Activated B cell treated with CpG ODN at 0.5 μM for 24 hours (primary cell): ENCODE results near the gene THSD7A. TPM values are rescaled to one million over a fixed set of nuclear protein-coding genes. Genes with fewer than 3 reads are reported as not detected.

ENCODE experiments used
- ATAC-seq: fragments of 200-7000 bp; cut with Tn5 transposase; one replicate; pipeline ENCODE4 v1.10.0; 2021; ENCODE audit warnings: low read depth, mild to moderate bottlenecking, moderate library complexity
- CTCF ChIA-PET: fragments of 350-600 bp; sonication (Branson Sonifier 250); formaldehyde crosslinking; loops from one replicate; lab custom pipeline; 2021; ENCODE audit warnings: antibody characterized with exemption; lab: Charles Lee
- POLR2A ChIA-PET: fragments of 350-600 bp; sonication (Branson Sonifier 250); formaldehyde crosslinking; loops from one replicate; lab custom pipeline; 2021; ENCODE audit warnings: antibody characterized with exemption; lab: Charles Lee
- DNase-seq: peaks from one replicate; pipeline ENCODE4 v3.0.0; 2022
- H3K27ac Mint-ChIP-seq: one replicate; pipeline ENCODE4 v1.8.0; 2020; ENCODE audit warnings: mixed read lengths
- H3K27me3 Mint-ChIP-seq: one replicate; pipeline ENCODE4 v1.8.0; 2021; ENCODE audit warnings: mixed read lengths
- H3K36me3 Mint-ChIP-seq: one replicate; pipeline ENCODE4 v1.8.0; 2021; ENCODE audit warnings: low read depth, mixed read lengths
- H3K4me1 Mint-ChIP-seq: one replicate; pipeline ENCODE4 v1.8.0; 2021; ENCODE audit warnings: mixed read lengths
- H3K4me3 Mint-ChIP-seq: one replicate; pipeline ENCODE4 v1.8.0; 2020; ENCODE audit warnings: mild to moderate bottlenecking, mixed read lengths
- H3K9me3 Mint-ChIP-seq: one replicate; pipeline ENCODE4 v1.8.0; 2020; ENCODE audit warnings: mixed read lengths
- CTCF ChIP-seq: fragments of 200-600 bp; IDR thresholded peaks from one replicate; pipeline ENCODE4 v1.8.0; 2022; ENCODE audit warnings: antibody characterized with exemption, mild to moderate bottlenecking
- intact Hi-C: fragments of 100-400 bp; cut with micrococcal nuclease; formaldehyde crosslinking; loops from one replicate; pipeline ENCODE4 v1.15.1; 2024
- total RNA-seq: library from RNA; stranded (reverse); gene quantifications from 2 replicates; pipeline ENCODE4 v1.2.3, GENCODE V29; 2022

The THSD7A gene
- total RNA-seq, 1 donor from 2014 or later, result not detected

DNA sequence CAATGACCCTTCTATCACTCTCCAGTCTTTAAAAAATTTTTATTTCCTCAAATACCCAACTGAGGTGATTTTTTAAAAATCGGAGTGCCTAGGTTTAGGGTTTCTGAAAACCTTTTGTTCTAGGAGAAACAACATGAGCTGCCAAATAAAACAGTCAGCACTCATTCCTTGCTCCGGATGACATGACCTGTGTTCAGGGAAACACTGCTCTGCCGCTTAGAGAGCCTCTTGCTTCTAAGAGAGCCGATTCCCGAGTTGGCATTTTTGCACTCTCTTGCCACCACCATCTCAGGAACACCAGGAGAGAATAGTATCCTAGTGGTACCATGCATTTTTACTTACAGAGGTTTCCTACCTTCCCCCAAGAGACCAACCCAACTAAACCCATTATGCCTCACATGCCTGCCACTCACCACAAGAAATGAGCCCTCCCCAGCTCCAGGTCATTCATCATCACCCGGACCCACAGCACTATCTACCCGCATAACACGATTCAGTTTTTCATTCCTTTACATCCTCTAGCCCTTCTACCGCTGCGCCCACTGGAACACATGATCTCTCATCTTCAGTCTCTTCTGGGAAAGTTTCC is 365.4 kb downstream of the THSD7A start:
- no peaks in the 10 kb centered on the region for H3K9me3 Mint-ChIP-seq
- H3K27me3 Mint-ChIP-seq, result no peaks in the 10 kb centered on the region
- no peaks in the 10 kb centered on the region for H3K4me1 Mint-ChIP-seq
- ChIA-PET POLR2A (no interaction called here), CTCF (no interaction called here)
- no peak for TF ChIP-seq CTCF
- intact Hi-C loops, result no loop called here
- H3K27ac Mint-ChIP-seq, result no peak overlapping the region
- H3K4me3 Mint-ChIP-seq, result no peak overlapping the region
- H3K36me3 Mint-ChIP-seq, result no peaks in the 10 kb centered on the region
- DNase-seq (no peak), ATAC-seq (no peak)

DNA sequence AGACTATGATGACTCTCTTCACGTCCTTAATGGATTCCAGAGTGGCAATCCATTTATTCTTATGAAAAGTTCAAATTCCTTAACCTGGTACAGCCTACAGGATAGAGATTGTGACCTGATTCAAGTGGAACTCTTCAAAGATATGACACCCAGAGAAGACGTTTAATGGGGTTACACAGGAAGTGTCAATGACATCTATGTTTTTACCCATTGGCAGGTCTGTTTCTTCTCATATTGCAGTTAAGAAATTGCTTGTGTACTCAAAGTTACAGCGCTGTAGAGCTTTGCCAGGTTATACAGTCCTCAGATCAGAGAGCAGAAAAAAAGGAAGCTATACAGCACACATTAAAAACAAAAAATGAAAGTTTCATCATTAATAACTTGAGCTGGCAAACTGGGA is 367.4 kb downstream of the THSD7A start:
- intact Hi-C loops, result no loop called here
- no peak for ATAC-seq
- no peaks in the 10 kb centered on the region for H3K27me3 Mint-ChIP-seq

GRCh38 chr7:11461946-11462345 is 370.1 kb downstream of the THSD7A start:
- Mint-ChIP-seq H3K27me3 (no peaks in the 10 kb centered on the region), H3K36me3 (no peaks in the 10 kb centered on the region), H3K9me3 (no peaks in the 10 kb centered on the region), H3K4me1 (no peaks in the 10 kb centered on the region), H3K27ac (no peak overlapping the region), H3K4me3 (no peak overlapping the region)
- intact Hi-C loops, result no loop called here
- no peak for TF ChIP-seq CTCF
- ATAC-seq (no peak), DNase-seq (no peak)
- ChIA-PET CTCF (no interaction called here), POLR2A (no interaction called here)

More for the DNA sequence above, 367.4 kb downstream of the THSD7A start:
- H3K27ac Mint-ChIP-seq, result no peak overlapping the region
- H3K36me3 Mint-ChIP-seq, result no peaks in the 10 kb centered on the region
- no peak for DNase-seq
- H3K4me3 Mint-ChIP-seq, result no peak overlapping the region
- H3K9me3 Mint-ChIP-seq, result no peaks in the 10 kb centered on the region
- no peaks in the 10 kb centered on the region for H3K4me1 Mint-ChIP-seq
- ChIA-PET CTCF (no interaction called here), POLR2A (no interaction called here)
- no peak for TF ChIP-seq CTCF

DNA sequence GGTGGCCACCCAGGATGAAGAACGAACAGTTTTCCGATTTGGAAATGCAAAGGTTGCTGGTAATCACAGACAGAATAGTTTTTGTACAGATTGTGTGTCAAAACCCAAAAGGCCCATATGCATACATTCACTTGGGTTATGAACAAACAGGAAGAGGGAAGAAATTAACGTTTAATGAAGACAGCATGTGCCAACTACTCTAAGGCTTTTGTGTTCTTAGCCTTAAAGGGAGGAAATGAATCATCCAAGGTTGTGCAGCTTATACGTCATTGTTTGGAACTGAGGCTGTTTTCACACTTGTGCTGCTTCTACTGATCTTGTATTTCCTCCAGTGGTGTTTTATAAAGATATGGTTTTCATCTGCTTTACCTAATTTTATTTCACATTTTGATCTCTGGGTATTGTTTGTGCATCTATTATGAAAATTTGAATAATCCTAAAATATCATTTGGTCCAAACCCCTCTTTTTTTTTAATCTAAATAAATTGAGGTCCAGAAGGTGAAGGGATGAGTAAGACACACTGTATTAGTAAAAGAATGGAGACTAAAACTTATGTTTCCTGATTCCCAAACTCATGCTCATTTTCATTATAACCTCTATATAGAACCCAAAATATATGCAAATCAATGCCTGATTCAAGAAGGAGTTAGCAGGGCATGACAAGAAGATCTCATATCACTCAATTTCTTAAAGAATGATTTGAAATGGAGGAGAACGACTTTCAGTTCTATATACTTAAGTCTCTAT is 373.1 kb downstream of the THSD7A start:
- Mint-ChIP-seq H3K36me3 (no peaks in the 10 kb centered on the region), H3K9me3 (no peaks in the 10 kb centered on the region), H3K4me3 (no peak overlapping the region), H3K27me3 (no peaks in the 10 kb centered on the region), H3K4me1 (no peaks in the 10 kb centered on the region), H3K27ac (no peak overlapping the region)
- intact Hi-C loops, result no loop called here
- DNase-seq (no peak), ATAC-seq (no peak)
- no peak for TF ChIP-seq CTCF
- ChIA-PET CTCF (no interaction called here), POLR2A (no interaction called here)

- Mint-ChIP-seq H3K4me3 (no peak overlapping the region), H3K4me1 (no peaks in the 10 kb centered on the region), H3K27ac (no peak overlapping the region), H3K36me3 (no peaks in the 10 kb centered on the region), H3K9me3 (no peaks in the 10 kb centered on the region), H3K27me3 (no peaks in the 10 kb centered on the region)
- ATAC-seq (no peak), DNase-seq (no peak)
- intact Hi-C loops, result no loop called here
- no peak for TF ChIP-seq CTCF
- ChIA-PET POLR2A (no interaction called here), CTCF (interaction anchor here (1.1 kb wide), 1 partner anchor 30 kb away, joined by 4 read pairs; no protein-coding TSS in a partner anchor)
Observed at GRCh38 chr7:11457419-11457818, 374.6 kb downstream of the THSD7A start.
